ENCODE results near the gene RAB13.
A peak's percentile ranks its signal among the peaks of the same experiment; 100 is the strongest.

- TF ChIP-seq TAF1 (IDR thresholded peaks at IDR 0.05; ENCODE audit: low read depth, low read length) (peak; percentile 70; the same call in 1 of the 2 replicates), CTCF (IDR thresholded peaks at IDR 0.05; ENCODE audit: control extremely low read depth in 1 of 3, insufficient read depth in 1 of 3, low read depth in 1 of 3, low read length in 3 of 3) (no peak), EZH2 (IDR thresholded peaks at IDR 0.05; ENCODE audit: low read depth, low read length, severe bottlenecking) (no peak), POLR2A (IDR thresholded peaks at IDR 0.05; ENCODE audit: control extremely low read depth in 1 of 2, low read depth in 2 of 2, low read length in 2 of 2) (peak; percentile 76 to 78), MAX (IDR thresholded peaks at IDR 0.05) (peak; percentile 84), POLR2AphosphoS5 (IDR thresholded peaks at IDR 0.05; ENCODE audit: low read depth, low read length) (no peak; the same call in none of the 2 replicates), BRCA1 (IDR thresholded peaks at IDR 0.05; ENCODE audit: low read depth, low read length) (no peak)
Observed at GRCh38 chr1:153977250-153978240, 8.6 kb downstream of the RAB13 start, which contains the start of gene JTB.

Data from H1 (cell line).